Hematopoietic multipotent progenitor cell treated with erythropoietin and hydrocortisone succinate and interleukin-3 and kit ligand, for 17 days (in vitro differentiated cells): Measurements from ENCODE around the gene HS3ST2.
"Not testable (repeated sequence)": the region's sequence is repeated elsewhere in the genome, so short reads cannot be mapped to it uniquely, and the experiment has no call there.

ENCODE experiments used
- DNase-seq: peaks from one replicate; pipeline ENCODE4 v3.0.0-alpha.2; 2015; ENCODE audit warnings: low spot score

Gene HS3ST2

GRCh38 chr16:22878955-22879354 lies 65.0 kb downstream of the HS3ST2 start:
- no peak for DNase-seq

DNA sequence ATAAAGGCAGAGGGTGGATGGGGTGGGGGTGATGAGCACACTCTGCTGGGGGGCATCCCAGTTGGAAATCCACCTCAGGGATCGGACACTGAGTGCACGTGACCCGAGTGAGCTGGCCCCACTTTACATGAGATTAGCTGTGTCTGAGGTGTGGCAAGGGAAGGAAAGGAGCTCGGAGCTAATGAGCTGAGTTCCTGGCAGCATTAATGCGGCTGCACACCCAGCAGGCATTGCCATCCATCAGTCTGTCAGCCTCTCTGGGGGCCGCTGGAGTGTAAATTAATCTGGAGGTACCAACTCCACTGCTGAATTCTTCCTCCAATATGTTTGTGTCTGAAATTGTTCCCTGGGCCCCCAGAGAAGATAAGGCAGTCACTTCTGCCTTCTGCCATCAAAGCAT lies 65.5 kb downstream of the HS3ST2 start:
- no peak for DNase-seq

DNA sequence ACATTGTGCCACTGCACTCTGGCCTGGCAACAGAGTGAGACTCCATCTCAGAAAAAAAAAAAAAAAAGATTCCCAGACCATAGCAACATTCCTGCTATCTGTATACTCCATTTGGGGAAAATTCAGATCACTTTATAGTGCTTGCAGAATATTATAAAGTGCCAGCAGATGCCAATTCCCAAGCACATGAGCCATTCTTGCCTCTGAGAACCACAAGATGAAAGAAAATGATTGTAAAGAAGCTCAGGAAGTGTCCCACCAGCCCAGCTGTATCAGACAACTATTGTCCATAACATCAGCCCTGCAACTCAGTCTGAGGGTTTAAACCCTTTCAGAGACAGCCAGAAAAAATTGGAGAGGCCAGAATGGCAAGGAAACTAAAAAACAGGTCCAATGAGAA lies 69.0 kb downstream of the HS3ST2 start:
- no peak for DNase-seq

DNA sequence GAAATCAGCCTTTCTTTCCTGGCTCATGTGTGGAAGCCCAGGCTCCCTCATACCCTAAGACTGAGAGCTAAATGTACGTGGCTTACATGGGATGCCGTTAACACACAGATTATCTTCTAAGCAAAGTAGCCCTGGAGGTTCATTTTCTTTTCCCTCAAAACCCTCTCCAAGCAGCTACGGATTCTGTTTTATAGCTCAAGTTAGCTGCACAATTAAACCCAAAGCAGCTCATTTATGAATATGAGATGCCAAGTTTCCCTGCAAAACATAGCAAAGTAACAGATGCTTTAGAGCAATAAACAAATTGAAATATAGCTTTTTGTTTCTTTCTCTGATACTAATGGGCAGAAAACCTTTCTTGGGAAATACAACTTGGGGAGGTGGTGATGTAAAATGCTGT lies 72.0 kb downstream of the HS3ST2 start:
- DNase-seq: no peak

GRCh38 chr16:22886927-22887326 lies 73.0 kb downstream of the HS3ST2 start:
- DNase-seq: no peak

- DNase-seq: no peak
Observed at GRCh38 chr16:22887445-22887844, 73.5 kb downstream of the HS3ST2 start.

GRCh38 chr16:22888791-22889190 lies 74.8 kb downstream of the HS3ST2 start:
- DNase-seq: no peak

GRCh38 chr16:22890976-22891375 lies 77.0 kb downstream of the HS3ST2 start:
- no peak for DNase-seq

DNA sequence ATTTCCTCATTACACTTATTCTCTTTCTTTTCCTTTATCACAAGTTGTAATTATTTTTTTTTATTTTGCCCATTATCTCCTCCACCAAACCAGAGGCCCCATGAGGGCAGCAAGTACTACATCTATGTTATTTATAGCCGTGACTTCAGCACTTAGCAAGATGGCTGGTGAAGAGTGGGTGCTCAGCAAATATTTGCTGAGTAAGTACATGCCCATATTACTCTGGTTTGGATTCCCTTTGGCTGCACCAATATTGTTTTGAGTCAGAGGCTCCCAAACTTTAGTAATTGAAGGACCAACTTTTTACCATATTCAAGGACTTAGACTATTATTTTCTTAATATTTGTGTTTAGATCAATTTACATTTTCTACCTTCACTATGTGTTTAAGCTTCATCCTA lies 83.2 kb downstream of the HS3ST2 start:
- DNase-seq: no peak

DNA sequence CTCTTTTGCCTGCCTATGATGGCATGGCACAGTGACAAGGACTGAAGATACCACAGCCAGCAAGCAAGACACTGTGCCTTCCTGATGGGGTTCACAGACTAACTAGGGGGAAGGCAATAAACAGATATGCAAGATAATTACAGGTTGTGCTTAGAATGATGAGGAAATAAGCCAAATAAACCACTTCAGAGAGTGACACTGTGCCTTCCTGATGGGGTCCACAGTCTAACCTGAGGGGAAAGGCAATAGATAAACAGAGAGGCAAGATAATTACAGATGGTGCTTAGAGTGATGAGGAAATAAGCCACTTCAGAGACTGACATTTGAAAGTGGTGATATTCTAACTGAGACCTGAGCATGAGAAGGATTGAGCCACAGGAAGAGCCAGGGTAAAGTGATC lies 84.2 kb downstream of the HS3ST2 start:
- no peak for DNase-seq

- peak; percentile 65 for DNase-seq
Observed at GRCh38 chr16:22898874-22899348, 84.9 kb downstream of the HS3ST2 start.

DNA sequence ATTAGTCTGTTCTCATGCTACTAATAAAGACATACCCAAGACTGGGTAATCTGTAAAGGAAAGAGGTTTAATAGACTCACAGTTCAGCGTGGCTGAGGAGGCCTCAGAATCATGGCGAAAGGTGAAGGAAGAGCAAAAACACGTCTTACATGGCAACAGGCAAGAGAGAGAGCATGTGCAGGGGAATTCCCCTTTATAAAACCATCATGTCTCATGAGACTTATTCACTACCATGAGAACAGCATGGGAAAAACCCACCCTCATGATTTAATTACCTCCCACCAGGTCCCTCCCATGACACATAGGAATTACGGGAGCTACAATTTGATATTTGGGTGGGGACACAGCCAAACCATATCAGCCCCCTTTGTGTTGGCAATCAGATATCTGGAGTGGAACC lies 85.6 kb downstream of the HS3ST2 start:
- DNase-seq: not testable (repeated sequence)

- no peak for DNase-seq
Observed at GRCh38 chr16:22900863-22901262, 86.9 kb downstream of the HS3ST2 start.

DNA sequence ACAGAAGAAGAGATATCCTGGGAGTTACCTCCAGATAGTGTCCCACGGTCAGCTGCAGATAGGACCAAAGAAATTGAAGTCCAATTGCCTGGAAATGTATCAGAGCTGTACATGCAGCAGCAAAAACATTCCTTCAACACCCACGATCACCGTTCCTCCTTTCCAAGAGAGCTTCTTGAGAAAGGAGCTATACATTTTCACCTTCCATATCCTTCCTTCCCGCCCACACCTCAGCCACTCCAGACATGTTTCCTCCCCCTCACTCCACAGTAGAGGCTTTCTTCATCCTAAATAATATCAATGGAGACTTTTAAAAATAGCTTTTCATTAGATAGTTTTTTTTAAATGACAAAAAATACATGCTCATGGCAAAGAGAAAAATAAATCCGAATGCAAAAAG lies 87.6 kb downstream of the HS3ST2 start:
- DNase-seq: no peak

- DNase-seq: no peak
Observed at GRCh38 chr16:22903716-22904115, 89.8 kb downstream of the HS3ST2 start.

DNA sequence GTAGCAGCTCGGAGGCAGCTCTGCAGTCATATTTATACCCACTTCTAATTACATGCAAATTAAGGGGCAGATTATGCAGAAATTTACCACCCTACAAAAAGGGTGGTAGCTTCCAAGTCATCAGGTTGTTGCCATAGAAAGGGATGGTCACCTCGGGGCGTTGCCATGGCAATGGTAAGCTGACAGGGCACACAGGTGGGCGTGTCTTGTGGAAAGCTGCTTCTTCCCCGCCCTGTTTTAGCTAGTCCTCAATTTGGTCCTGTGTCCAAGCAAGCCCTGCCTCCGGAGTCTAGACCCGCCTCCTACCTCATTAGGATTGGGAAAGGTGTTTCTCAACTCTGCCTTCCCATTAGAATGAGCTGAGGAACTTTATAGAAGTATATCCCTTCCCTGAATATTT lies 98.7 kb downstream of the HS3ST2 start:
- DNase-seq: no peak

DNA sequence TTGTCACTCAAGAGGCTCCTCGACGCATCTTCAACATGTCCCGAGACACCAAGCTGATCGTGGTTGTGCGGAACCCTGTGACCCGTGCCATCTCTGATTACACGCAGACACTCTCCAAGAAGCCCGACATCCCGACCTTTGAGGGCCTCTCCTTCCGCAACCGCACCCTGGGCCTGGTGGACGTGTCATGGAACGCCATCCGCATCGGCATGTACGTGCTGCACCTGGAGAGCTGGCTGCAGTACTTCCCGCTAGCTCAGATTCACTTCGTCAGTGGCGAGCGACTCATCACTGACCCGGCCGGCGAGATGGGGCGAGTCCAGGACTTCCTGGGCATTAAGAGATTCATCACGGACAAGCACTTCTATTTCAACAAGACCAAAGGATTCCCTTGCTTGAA lies 101.0 kb downstream of the HS3ST2 start:
- DNase-seq: no peak

- DNase-seq: no peak
Observed at GRCh38 chr16:22923491-22923890, 109.5 kb downstream of the HS3ST2 start.

GRCh38 chr16:22924492-22924891 lies 110.5 kb downstream of the HS3ST2 start:
- no peak for DNase-seq

GRCh38 chr16:22926105-22926751 lies 112.3 kb downstream of the HS3ST2 start:
- DNase-seq: no peak

DNA sequence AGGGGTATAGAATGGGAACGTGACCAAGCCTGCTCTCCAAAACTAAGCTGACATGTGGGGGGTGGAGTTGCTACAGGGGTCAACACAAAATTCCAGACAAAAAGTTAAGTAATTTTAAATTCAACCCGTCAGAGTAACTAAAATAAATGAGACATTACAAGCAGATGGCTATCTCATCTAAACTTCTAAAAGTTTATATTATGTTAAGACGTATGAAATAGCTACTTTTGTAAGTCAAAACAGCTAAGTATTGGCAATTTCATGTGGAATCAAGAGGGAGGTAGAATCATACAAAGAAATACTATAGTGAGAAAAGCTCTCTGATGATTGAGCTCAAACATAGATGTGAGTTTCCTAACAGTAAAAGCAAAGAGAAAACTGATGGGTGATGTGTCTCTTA lies 113.3 kb downstream of the HS3ST2 start:
- no peak for DNase-seq

GRCh38 chr16:22928882-22929435 lies 115.0 kb downstream of the HS3ST2 start:
- no peak for DNase-seq

DNA sequence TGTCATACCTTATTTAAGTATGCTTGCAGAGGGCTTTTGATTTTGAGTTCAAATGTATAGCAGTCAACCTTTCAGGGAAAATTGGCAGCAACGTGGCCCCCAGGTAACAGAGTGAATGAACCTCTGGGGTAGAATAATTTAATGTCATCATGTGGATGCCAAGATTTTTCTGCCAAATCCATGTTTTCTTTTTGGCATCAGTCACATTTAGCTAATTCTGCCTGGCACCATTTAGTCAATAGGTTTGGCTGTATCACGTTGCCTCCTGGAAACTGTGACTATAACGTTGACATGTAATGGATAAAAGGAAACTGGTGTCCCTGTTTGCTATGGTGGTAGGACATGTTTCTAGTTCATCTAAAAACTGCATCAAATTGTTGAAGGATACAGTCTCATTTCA lies 115.5 kb downstream of the HS3ST2 start:
- DNase-seq: no peak
